NCI-H187 (cell line): ENCODE data around the gene EPHB6.

Experiments
- DNase-seq, 2 experiments: peaks; one replicate each; lab custom pipeline; 2025; lab: John Stamatoyannopoulos, UW

EPHB6 gene

DNA sequence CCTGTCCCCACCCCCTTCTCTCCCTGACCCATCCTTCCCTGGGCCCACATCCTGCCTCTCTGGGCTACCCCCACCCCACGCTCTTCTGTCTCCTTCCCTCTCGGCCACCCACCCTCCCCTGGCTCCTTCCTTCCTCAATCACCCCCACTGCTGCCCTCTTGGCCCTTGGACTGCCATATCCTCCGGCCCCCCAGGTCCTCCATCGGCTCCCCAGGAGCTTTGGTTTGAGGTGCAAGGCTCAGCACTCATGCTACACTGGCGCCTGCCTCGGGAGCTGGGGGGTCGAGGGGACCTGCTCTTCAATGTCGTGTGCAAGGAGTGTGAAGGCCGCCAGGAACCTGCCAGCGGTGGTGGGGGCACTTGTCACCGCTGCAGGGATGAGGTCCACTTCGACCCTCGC is 10.9 kb downstream of the EPHB6 start:
- no peak for DNase-seq

DNA sequence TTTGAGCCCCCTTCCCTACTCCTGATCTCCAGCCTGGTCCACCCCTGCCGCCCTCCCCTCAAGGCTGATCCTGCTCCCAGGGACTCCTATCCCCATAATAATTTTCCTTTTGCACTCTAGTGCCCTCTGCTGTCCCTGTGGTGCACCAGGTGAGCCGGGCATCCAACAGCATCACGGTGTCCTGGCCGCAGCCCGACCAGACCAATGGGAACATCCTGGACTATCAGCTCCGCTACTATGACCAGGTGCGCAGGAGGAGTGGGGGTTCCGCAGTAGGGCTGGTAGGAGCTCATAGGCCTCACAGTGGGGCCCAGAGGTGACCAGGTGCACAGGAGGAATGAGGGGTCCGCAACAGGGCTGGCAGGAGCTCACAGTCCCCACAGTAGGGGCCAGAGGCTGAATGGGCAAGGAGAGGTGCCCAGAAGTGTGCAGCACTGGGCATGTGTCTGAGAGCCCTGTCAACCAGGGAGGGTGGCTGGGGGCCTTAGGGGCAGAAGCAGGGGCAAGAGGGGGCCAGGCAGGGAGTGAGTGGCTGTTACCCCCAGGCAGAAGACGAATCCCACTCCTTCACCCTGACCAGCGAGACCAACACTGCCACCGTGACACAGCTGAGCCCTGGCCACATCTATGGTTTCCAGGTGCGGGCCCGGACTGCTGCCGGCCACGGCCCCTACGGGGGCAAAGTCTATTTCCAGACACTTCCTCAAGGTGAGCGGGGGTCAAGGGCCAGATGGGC is 11.7 kb downstream of the EPHB6 start:
- no peak for DNase-seq

DNA sequence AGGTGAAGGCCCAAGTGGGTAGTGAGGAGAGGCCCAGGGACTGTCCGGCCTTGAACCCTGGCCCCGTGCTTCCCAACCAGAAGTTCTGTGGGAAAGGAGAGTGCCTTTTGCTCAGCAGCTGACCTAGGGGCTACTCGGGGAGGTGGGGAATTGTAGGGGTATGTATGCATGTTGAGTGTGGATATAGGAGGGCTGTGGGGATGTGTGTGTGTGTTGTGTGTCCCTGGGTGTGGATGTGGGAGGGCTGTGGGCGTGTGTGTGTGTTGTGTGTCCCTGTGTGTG is 12.2 kb downstream of the EPHB6 start:
- DNase-seq: no peak

DNA sequence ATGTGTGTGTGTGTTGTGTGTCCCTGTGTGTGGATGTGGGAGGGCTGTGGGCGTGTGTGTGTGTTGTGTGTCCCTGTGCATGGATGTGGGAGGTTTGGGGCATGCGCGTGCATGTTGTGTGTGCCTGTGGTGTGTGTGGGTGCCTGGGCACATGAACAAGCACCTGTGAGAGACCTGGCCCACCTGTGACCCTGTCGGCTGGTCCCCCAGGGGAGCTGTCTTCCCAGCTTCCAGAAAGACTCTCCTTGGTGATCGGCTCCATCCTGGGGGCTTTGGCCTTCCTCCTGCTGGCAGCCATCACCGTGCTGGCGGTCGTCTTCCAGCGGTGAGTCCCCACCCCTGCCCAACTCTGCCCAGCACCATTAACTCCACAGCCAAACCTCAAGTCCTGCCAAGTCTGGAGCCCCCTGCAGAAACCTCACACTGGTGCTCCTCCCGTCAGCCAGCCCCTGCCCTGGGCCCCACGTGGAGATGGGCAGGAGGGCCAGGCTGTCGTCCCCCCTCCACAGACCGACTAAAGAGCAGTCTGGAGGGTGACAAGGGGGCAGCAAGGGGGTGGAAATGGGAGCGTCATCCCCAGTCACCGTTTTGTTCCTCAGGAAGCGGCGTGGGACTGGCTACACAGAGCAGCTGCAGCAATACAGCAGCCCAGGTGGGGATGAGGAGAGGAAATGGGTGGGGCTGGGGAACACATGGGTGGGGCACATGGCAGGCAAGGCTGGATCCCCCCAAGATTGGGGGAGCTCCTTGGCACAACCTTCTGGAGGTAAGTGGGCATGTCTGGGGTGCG is 12.7 kb downstream of the EPHB6 start:
- DNase-seq: no peak

DNA sequence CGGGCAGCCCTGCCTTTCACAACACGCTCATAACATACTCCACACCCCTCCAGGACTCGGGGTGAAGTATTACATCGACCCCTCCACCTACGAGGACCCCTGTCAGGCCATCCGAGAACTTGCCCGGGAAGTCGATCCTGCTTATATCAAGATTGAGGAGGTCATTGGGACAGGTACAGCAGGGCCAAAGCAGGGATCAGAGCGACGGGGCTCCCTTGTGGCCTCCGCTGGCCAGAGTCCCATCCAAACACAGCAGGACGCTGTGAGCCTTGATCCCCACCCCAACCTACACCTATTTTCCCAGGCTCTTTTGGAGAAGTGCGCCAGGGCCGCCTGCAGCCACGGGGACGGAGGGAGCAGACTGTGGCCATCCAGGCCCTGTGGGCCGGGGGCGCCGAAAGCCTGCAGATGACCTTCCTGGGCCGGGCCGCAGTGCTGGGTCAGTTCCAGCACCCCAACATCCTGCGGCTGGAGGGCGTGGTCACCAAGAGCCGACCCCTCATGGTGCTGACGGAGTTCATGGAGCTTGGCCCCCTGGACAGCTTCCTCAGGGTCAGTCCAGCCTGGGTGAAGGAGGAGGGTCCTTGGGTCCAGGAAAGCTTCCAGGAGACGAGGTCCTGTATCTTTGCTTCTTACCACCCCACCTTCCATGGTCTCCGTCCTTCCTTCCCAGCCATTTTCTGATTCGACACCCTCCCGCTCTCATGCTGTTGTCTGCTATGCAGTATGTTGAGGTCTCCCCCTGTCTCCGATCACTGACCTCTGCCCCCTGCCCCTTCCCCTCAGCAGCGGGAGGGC is 13.5 kb downstream of the EPHB6 start:
- no peak for DNase-seq

DNA sequence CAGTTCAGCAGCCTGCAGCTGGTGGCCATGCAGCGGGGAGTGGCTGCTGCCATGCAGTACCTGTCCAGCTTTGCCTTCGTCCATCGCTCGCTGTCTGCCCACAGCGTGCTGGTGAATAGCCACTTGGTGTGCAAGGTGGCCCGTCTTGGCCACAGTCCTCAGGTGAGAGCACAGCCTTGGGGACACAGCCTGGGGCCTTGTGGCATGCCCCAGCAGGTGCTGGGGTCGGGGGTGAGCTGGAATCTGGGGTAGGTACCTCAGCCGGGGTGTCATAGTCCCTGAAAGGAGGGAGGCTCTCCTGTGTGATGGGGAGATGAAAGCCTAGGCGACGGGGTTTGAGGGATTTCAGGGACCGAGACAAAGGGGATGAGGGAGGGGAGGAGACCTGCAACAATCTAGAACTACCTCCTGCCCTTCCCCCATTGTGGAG is 14.1 kb downstream of the EPHB6 start:
- DNase-seq: no peak

DNA sequence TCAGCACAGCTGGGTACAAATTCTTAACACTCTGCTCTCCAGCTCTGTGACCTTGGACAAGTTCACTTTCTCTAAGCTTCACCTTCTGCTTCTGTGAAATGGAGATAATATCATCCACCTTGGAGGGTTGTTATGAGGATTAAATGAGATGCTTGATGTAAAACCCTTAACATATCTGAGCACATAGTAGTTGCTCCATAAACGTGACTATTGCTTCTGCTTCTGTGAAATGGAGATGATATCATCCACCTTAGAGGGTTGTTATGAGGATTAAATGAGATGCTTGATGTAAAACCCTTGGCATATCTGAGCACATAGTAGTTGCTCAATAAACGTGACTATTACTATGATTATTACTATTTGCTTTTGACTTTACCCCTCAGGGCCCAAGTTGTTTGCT is 14.6 kb downstream of the EPHB6 start:
- no peak for DNase-seq

DNA sequence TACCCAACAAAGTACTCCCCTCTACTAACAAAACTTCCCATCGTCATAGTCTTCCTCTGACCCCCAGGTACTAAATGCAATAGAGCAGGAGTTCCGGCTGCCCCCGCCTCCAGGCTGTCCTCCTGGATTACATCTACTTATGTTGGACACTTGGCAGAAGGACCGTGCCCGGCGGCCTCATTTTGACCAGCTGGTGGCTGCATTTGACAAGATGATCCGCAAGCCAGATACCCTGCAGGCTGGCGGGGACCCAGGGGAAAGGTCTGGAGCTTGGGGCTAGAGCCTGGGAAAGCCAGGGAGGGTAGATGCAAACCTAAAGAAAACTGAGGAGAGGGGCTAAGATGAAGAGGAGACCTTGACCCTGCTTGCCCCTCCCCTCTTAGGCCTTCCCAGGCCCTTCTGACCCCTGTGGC is 15.3 kb downstream of the EPHB6 start:
- no peak for DNase-seq

DNA sequence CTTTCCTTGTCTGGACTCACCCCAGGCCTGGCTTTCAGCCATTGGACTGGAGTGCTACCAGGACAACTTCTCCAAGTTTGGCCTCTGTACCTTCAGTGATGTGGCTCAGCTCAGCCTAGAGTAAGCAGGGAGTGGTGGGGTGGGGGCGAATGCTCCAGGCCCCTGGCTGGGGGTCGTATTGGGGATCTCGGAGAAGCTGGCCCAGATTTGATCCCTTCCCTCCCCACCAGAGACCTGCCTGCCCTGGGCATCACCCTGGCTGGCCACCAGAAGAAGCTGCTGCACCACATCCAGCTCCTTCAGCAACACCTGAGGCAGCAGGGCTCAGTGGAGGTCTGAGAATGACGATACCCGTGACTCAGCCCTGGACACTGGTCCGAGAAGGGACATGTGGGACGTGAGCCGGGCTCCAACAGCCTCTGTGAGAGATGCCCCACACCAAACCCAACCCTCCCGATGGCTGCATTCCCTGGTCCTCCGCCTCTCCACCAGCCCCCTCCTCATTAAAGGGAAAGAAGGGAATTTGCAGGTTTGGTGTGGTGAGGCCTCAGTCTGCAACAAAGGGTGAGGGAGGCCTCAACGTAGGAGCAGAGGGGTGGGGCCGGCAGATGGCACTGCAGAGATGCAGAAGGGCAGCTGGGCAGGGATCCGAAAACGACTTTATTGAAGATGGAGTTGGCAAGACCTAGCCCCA is 15.8 kb downstream of the EPHB6 start:
- no peak for DNase-seq

DNA sequence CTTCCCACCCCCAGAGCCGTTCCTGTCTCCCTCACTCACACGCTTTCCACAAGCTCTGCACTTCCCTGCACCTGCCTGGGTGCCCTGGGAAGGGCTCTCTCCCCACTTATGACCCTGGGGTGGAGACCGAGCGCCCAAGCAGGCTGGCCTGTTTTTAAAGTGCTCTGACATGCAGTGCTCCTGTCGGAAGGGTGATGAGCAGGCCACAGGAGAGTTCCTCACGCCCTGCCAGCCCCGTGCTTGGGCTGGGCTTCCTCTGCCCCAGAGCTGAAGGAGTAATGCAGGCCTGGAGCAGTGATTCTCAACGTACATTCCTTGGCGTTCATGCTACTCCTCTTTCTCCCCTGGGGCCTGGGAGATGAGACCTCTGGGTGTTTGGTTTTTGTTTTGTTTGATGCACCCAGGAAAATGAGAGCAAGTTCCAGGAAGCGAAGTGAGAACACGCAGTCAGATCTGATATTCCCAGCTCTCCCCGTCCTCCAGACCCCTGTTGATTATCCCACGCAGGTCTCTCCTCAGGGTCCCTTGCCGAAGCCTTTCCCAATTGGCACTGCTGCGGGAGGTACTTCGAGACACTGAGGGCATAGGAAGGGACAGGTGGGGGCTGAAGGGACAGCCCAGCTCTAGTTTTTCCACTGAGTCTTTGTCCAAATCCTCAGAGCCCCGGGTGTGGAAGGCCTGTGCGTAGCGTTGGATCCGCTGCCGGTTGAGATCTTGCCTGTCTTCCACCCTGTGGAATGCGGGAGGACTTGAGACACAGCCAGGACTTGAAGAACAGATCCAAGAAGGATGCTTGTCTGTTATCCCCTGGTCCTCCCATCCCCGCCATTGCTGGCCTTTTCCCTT is 16.6 kb downstream of the EPHB6 start:
- no peak for DNase-seq

DNA sequence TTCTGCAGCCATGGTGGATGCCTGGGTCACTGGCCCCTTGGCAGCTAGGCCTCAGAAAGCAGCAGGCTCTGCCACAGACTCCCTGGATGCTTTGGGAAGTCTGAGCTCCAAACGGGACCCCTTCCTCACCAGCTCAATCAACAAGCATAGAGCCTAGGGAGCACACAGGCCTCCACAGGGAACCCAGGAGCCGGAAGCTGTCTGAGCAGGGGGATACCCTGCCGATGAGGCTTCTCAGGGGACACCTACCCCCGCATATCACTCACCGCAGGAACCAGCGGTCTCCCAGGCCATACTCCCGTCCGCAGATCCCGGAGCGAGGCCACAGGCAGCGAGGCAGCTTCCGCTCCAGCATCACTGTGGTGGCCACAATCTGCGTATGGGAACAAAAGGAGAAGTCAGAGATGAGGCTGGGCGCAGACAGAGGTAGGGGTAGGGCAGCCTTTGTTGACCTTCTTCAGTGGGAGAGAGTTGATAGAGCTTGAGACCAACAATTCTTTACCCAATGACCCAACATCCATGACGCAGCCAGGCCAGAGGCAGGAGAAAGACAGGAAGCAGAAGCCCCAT is 17.3 kb downstream of the EPHB6 start:
- no peak for DNase-seq

DNA sequence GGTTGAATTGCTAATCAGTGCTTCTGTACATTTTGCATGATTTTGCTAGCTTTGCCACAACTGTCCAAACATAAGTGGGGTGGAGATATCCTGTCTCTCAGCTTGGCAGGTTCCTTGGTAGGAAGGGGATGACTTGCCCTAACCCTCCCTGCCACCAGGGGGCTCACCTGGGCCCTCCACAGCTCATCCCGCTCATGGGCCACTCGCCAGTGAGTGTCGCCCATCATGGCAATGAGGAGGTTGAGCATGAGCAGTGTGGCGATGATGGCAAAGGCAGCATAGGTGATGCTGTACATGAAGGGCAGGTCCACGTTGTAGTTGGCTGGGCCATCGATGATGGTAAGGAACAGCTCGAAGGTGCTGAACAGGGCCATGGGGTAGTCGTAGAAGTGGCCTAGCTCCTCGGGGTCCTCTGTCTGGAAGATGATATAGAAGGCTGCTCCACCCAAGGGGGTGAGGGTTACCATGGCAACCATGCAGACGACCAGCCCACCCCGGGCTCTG is 18.5 kb downstream of the EPHB6 start:
- DNase-seq: no peak

DNA sequence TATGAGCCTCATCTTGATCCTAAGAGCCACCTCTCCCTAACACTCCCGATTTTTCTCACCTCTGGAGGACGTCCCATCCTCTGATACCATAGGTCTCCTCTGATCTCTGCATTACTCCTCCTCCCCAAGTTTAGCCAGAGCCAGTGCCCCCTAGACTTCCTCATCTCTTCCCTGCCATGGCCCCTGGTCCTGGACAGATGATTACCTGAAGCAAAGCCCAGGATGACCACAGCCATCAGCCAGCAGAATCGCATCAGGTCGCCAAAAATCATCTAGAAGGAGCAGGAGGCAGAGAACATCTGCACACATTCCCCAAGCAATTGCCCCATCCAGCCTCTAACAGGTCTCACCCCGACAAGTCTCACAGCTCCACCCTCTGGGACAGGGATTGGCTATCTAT is 19.0 kb downstream of the EPHB6 start:
- no peak for DNase-seq

DNA sequence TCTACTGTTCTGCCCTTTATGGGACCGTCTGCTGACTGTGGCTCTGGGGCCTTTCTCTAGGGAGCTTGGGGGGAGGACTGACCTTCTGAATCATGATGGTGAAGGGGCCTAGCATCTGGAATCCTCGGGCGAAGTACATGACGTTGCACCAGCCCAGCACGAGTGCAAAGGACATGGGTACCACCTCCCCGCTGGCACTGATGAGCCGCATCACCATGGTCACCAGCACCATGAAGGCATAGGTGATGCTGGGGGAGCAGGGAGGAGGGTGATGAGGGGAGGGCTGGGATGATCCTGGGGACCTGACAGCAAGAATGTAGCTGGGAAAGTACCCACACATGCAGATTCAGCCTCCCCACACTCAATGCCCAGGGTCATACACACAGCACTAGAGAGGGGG is 19.5 kb downstream of the EPHB6 start:
- DNase-seq: no peak

DNA sequence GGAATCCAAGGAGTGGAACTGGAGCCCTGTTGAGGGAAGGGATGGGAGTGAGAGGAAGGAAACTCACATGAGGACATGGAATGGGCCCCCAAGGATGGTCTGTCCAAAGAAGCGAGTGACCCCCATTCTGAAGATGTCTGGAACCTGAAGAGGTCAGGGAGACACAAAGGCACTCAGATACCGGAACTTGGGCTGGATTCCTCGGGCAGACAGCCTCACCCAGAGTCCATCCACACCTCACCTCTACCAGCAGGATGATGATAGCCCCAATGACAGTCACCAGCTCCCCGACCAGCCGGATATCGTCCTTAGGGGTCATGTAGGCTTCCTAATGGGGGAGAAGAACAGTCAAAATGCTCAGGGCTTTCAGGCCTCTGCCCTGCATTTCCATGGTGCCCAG is 20.0 kb downstream of the EPHB6 start:
- DNase-seq: no peak

DNA sequence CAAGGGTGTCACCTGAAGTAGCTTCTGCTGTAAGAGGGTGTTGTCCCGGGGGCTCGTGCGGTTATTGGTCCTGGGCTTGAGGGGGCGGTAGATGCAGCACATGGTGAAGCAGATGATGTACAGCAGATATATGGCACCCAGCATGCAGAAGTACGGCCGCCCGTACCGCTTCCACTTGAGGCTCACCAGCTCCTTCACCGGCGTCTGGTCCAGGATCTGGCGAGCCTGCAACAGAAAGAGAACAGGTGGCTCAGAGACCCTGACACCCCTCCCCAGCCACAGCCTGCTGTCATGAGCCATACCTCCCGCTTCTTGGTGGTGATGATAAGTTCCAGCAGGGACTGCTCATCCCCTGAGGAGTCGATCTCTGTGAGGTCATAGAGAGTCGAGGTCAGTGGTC is 20.6 kb downstream of the EPHB6 start:
- DNase-seq: no peak

DNA sequence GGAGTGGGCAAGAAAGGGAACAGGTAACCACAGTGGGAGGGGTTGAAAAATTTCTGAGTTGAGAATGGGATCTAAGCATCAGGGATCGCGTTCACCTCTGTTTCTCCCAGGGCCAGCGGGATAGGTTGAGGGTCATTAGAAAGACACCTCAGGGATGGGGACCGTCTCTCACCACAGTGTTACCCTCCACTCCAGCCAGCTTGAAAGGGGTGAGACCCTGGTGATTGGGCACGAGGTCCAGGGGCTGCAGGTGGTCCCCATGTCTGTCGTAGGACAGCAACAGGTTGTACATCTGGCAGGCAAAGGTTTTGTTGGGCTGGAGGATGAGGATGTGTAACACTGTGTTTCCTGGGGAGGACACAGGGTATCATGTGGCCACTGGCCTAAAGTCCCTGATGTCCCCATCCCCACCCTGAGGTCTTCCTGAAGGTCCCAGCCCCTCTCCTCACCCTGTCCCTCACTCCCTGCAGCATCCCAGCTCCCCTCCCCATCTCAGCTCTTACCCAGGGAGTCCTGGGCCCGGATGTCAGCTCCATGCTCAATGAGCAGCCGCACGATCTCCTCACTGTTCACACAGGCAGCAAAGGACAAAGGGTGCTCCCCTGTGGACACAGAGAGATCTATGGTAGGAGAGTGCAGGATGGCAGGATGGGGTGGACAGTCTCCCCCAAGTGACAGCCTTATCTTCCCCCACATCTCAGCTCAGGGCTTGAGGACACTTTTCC is 21.5 kb downstream of the EPHB6 start:
- DNase-seq: no peak

DNA sequence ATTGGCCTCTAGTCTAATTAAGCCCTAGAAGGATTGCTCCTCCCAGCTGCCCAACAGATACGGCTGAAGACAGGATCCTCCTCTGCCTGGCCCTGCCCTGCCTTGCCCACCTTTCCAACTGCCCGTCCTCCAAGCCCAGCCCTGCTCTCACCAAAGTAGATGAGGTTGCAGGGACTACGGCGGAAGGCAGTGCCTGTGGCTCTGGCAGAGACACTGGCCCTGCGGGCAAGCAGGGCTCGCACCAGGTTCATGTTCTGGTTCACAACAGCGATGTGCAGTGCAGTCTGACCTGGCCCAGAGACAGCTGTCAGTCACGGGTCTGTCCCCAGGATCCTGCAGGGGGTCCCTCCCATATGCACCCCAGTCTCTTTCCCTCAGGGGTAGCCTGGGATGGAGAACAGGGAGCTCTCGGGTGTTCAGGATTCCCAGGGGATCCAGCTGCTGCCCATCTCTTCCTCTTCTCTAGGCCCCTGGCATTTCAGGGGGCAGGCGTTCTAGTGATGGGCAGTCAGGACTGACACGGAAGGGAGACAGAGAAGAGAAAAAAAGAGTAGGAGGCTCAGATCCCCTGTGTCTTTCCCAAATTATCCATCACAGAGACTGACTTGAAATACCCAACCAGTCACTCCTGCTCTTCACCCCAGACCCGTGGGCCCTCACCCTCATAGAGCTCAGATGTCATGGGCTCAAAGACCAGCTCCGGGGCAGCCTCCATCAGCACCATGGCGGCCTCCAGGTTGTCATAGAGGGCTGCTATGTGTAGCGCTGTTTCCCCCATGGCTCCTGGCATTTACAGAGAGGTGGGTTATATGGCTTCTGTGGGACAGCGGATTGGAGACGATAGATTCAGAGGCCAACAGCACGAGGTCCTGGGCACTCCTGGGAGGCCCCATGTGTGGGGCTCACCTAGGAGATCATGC is 22.4 kb downstream of the EPHB6 start:
- no peak for DNase-seq

DNA sequence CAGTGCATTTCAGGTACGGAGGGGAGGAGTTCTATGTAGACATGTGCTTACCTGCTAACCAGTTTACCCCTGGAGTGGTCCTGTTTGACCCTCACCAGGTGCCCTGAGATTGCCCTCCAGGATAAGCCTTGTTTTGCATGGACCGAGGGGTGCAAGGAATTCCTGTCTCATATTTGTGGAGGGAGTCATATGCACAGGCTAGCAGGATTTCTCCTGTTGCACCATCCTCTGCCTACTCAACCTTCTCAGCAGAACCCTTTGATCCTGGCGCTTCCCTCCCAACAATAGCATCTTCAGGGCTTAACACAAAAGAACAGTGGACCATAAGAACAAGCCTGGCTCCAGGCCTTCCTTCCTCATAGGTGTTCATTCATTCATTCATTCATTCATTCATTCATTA is 23.4 kb downstream of the EPHB6 start:
- no peak for DNase-seq
